MM.1S (cell line): Measurements from ENCODE around the gene ILK.
A peak's percentile ranks its signal among the peaks of the same experiment; 100 is the strongest.

Source experiments
- DNase-seq: peaks from one replicate; pipeline ENCODE4 v3.0.0-alpha.2; 2015
- H2AFZ ChIP-seq: fragments of 300-600 bp; sonication (generic); 2 replicates; pipeline ENCODE4 v1.6.0; 2016; ENCODE audit warnings: antibody characterized with exemption, low read length
- H3F3A ChIP-seq: fragments of 300-600 bp; sonication (generic); 2 replicates; pipeline ENCODE4 v1.6.1; 2016; ENCODE audit warnings: mild to moderate bottlenecking, antibody characterized with exemption, low read length, moderate library complexity, mixed read lengths; ENCODE audit not compliant: insufficient read depth
- H3K27ac ChIP-seq: fragments of 300-600 bp; sonication (generic); 2 replicates; pipeline ENCODE4 v1.5.1; 2016; ENCODE audit warnings: mild to moderate bottlenecking, low read length
- H3K27me3 ChIP-seq: fragments of 300-600 bp; sonication (generic); replicated peaks from 2 replicates; pipeline ENCODE4 v1.6.0; 2016; ENCODE audit warnings: low read length; ENCODE audit not compliant: insufficient read depth
- H3K36me3 ChIP-seq: fragments of 300-600 bp; sonication (generic); replicated peaks from 2 replicates; pipeline ENCODE4 v1.6.1; 2016; ENCODE audit warnings: mild to moderate bottlenecking, low read length, mixed read lengths; ENCODE audit not compliant: insufficient read depth
- H3K4me1 ChIP-seq: fragments of 300-600 bp; sonication (generic); 2 replicates; pipeline ENCODE4 v1.6.1; 2016; ENCODE audit warnings: low read length, mixed read lengths
- H3K4me2 ChIP-seq: fragments of 300-600 bp; sonication (generic); 2 replicates; pipeline ENCODE4 v1.6.0; 2016; ENCODE audit warnings: low read depth, low read length
- H3K4me3 ChIP-seq: fragments of 300-600 bp; sonication (generic); 2 replicates; pipeline ENCODE4 v1.5.1; 2016; ENCODE audit warnings: low read length, mixed read lengths
- H3K79me2 ChIP-seq: fragments of 300-600 bp; sonication (generic); 2 replicates; pipeline ENCODE4 v1.6.1; 2016; ENCODE audit warnings: mixed run types, low read length, mixed read lengths
- H3K9ac ChIP-seq: fragments of 300-600 bp; sonication (generic); 2 replicates; pipeline ENCODE4 v1.6.1; 2016; ENCODE audit warnings: low read length, mixed read lengths
- H3K9me2 ChIP-seq: fragments of 300-600 bp; sonication (generic); replicated peaks from 2 replicates; pipeline ENCODE4 v1.6.1; 2016; ENCODE audit warnings: mild to moderate bottlenecking, low read length, mixed read lengths; ENCODE audit not compliant: insufficient read depth
- H3K9me3 ChIP-seq: fragments of 300-600 bp; sonication (generic); replicated peaks from 2 replicates; pipeline ENCODE4 v1.6.1; 2016; ENCODE audit warnings: mild to moderate bottlenecking, low read length, mixed read lengths; ENCODE audit not compliant: insufficient read depth
- H4K20me1 ChIP-seq: fragments of 300-600 bp; sonication (generic); 2 replicates; pipeline ENCODE4 v1.6.1; 2016; ENCODE audit warnings: mild to moderate bottlenecking, low read length, moderate library complexity, mixed read lengths; ENCODE audit not compliant: insufficient read depth
- EZH2 ChIP-seq: fragments of 300-600 bp; sonication (generic); optimal IDR thresholded peaks from 2 replicates; pipeline ENCODE3; 2017; ENCODE audit warnings: low read depth, mild to moderate bottlenecking, antibody characterized with exemption, low read length, mixed read lengths
- EZH2phosphoT487 ChIP-seq: fragments of 300-600 bp; sonication (generic); IDR thresholded peaks from 2 replicates; pipeline ENCODE4 v1.6.1; 2018; ENCODE audit warnings: antibody characterized with exemption, low read length
- TF ChIP-seq, protein P1 (sequence below): fragments of 300-600 bp; sonication (generic); IDR thresholded peaks from 2 replicates; pipeline ENCODE4 v1.5.1; 2016; ENCODE audit warnings: antibody characterized with exemption, low read length, mixed read lengths

ILK gene

DNA sequence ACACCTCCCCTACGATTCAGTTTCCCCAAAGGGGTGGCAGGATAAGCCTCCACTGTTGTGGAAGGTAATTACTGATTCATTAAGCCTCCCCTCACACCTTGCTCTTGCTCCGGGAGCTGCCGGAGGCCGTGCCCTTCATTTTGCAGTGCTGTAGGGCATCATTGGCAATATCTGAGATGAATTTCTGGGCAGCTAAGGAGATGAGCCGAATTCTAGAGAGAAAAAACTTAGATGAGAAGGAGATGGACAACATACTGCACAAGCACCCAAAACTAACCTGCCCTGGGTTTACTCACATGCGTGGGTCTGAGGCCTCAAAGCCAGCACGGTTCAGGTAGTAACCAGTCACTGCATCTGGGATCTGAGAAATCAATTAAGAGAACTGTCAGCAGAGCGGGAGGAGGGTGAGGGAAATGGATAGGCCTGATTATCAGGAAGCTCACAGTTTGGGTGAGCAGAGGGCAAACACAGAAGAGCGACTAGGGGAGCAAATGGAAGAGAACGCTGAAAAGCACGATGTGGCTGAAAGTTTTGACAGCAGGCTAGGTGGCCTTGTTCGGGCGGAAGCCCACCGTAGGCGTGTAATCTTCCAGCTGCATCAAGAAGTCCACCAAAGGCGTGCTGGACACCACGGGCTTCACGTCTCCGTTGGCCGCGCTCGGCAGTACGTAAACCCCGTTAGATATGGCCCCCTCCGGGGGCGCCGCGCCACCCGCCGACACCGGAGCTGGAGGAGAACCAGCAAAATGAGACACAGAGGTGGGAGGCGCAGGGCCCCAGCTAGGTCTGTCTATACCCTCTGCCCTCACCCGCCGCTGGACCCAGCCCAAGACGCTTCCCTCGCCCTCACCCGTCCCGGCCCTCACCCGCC is 7.8 kb downstream of the ILK start:
- H3K4me2 ChIP-seq = peak overlapping the region; percentile 88
- peaks cover 29% of the 10 kb centered on the region for H3K4me1 ChIP-seq
- no peak for DNase-seq
- no peak for TF ChIP-seq EZH2phosphoT487
- TF ChIP-seq EZH2 = no peak
- TF ChIP-seq, protein P1, sequence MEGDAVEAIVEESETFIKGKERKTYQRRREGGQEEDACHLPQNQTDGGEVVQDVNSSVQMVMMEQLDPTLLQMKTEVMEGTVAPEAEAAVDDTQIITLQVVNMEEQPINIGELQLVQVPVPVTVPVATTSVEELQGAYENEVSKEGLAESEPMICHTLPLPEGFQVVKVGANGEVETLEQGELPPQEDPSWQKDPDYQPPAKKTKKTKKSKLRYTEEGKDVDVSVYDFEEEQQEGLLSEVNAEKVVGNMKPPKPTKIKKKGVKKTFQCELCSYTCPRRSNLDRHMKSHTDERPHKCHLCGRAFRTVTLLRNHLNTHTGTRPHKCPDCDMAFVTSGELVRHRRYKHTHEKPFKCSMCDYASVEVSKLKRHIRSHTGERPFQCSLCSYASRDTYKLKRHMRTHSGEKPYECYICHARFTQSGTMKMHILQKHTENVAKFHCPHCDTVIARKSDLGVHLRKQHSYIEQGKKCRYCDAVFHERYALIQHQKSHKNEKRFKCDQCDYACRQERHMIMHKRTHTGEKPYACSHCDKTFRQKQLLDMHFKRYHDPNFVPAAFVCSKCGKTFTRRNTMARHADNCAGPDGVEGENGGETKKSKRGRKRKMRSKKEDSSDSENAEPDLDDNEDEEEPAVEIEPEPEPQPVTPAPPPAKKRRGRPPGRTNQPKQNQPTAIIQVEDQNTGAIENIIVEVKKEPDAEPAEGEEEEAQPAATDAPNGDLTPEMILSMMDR = no peak
- peak overlapping the region; percentile 78 for H3K4me3 ChIP-seq
- peak overlapping the region; percentile 81 for H3K9ac ChIP-seq
- no peaks in the 10 kb centered on the region for H4K20me1 ChIP-seq
- no peaks in the 10 kb centered on the region for H3K36me3 ChIP-seq
- H3K79me2 ChIP-seq = peaks cover 24% of the 10 kb centered on the region
- H3F3A ChIP-seq = peaks cover 26% of the 10 kb centered on the region
- H3K27me3 ChIP-seq = no peaks in the 10 kb centered on the region
- H3K9me2 ChIP-seq = no peaks in the 10 kb centered on the region
- no peak overlapping the region for H2AFZ ChIP-seq
- peak overlapping the region; percentile 20; the same call in 1 of the 2 replicates for H3K27ac ChIP-seq
- no peaks in the 10 kb centered on the region for H3K9me3 ChIP-seq

GRCh38 chr11:6611963-6612212 is 8.3 kb downstream of the ILK start:
- H3K79me2 ChIP-seq = peaks cover 24% of the 10 kb centered on the region
- H3K36me3 ChIP-seq = no peaks in the 10 kb centered on the region
- H3K27ac ChIP-seq = peak overlapping the region; percentile 94; the same call in 1 of the 2 replicates
- peak overlapping the region; percentile 78 for H3K4me3 ChIP-seq
- no peak overlapping the region for H2AFZ ChIP-seq
- H3K9me3 ChIP-seq = no peaks in the 10 kb centered on the region
- H3K27me3 ChIP-seq = no peaks in the 10 kb centered on the region
- no peaks in the 10 kb centered on the region for H3K9me2 ChIP-seq
- TF ChIP-seq EZH2phosphoT487 (no peak), EZH2 (no peak)
- TF ChIP-seq, protein P1 = no peak
- H3K9ac ChIP-seq = peak overlapping the region; percentile 81
- H3K4me2 ChIP-seq = peak overlapping the region; percentile 88
- no peak for DNase-seq
- peaks cover 21% of the 10 kb centered on the region for H3F3A ChIP-seq
- H4K20me1 ChIP-seq = no peaks in the 10 kb centered on the region
- H3K4me1 ChIP-seq = peaks cover 24% of the 10 kb centered on the region

DNA sequence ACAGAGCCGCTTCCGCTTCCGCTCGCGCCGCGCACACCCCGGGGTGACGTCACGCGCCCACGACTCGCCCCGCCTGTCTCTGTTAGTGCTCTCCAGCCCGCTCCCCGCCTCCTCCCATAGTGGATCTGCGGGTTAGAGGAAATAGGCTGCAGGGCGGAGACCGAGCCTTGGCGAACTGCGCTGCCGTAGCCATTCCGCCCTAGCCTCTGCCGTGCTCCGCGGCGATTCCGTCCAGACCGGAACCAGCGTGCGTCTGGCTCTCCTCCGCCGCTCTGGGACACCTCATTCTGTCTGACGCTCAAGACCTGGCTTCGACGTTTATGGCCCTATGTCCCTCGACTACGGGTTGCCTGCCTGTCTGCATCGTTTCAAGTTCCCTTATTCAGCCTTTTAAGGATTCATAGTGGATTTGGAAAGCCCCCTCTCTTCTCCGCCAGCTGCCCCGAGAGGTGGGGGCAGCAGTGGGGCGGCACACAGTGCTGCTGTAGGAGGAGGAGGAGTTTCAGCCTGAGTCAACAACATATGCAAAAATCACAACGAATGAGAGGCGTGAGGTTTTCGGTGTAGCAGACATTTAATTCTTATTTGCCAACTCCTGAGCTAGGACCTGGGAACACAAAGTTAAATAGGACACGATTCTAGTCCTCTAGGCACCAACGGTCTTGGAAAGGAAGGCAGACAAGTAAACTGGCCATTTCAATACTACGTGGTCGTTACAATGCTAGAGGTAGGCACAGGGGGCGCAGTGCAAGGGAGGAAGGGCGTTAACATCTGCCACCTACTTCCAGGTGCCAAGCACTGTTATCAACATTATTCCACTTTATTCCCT is 8.9 kb downstream of the ILK start, which contains the start of gene TAF10:
TSS of gene TAF10 (minus strand) at position 4 of the 829 bp plus-strand sequence. CDS start 27 bp downstream, outside the sequence.
- peaks cover 17% of the 10 kb centered on the region for H3F3A ChIP-seq
- peaks cover 19% of the 10 kb centered on the region for H3K4me1 ChIP-seq
- peaks cover 24% of the 10 kb centered on the region for H3K79me2 ChIP-seq
- peak within 1 kb of the TSS; percentile 81 for H3K4me3 ChIP-seq
- no peaks in the 10 kb centered on the region for H4K20me1 ChIP-seq
- peak within 1 kb of the TSS; percentile 96 for H3K4me2 ChIP-seq
- TF ChIP-seq, protein P1 = peak; percentile 71
- no peak for TF ChIP-seq EZH2phosphoT487
- H3K27ac ChIP-seq = peak within 1 kb of the TSS; percentile 94
- peak within 1 kb of the TSS; percentile 90 for H3K9ac ChIP-seq
- no peaks in the 10 kb centered on the region for H3K9me2 ChIP-seq
- H3K36me3 ChIP-seq = no peaks in the 10 kb centered on the region
- peak within 1 kb of the TSS; percentile 93 for H2AFZ ChIP-seq
- peak; percentile 96 for DNase-seq
- no peaks in the 10 kb centered on the region for H3K27me3 ChIP-seq
- no peaks in the 10 kb centered on the region for H3K9me3 ChIP-seq
